Measurements from ENCODE around the gene NFYA.

Gene NFYA

GRCh38 chr6:41136911-41137310, 64.1 kb downstream of the NFYA start:
- TF ChIP-seq USF1 (IDR thresholded peaks at IDR 0.05) (no peak), MAX (IDR thresholded peaks at IDR 0.05) (no peak), FOXM1 (IDR thresholded peaks at IDR 0.05; ENCODE audit: borderline replicate concordance, low read depth) (no peak), ZBTB7A (IDR thresholded peaks at IDR 0.05; ENCODE audit: low read depth) (no peak), YY1 (IDR thresholded peaks at IDR 0.05; ENCODE audit: low read depth) (no peak), EGR1 (IDR thresholded peaks at IDR 0.05) (no peak), TEAD4 (IDR thresholded peaks at IDR 0.05) (no peak), CEBPB (IDR thresholded peaks at IDR 0.05) (no peak), RAD21 (IDR thresholded peaks at IDR 0.05; ENCODE audit: low read depth) (no peak), NFIC (IDR thresholded peaks at IDR 0.05) (no peak), TAF1 (IDR thresholded peaks at IDR 0.05; ENCODE audit: low read depth) (no peak), CREB1 (IDR thresholded peaks at IDR 0.05; ENCODE audit: low read depth) (no peak), REST (IDR thresholded peaks at IDR 0.05; ENCODE audit: low read depth) (no peak), EP300 (IDR thresholded peaks at IDR 0.05; ENCODE audit: borderline replicate concordance) (no peak), TCF12 (IDR thresholded peaks at IDR 0.05; ENCODE audit: low read depth) (no peak)

GRCh38 chr6:41147917-41148316, 75.1 kb downstream of the NFYA start:
- TF ChIP-seq FOXM1 (IDR thresholded peaks at IDR 0.05; ENCODE audit: borderline replicate concordance, low read depth) (no peak), TEAD4 (IDR thresholded peaks at IDR 0.05) (no peak), ZBTB7A (IDR thresholded peaks at IDR 0.05; ENCODE audit: low read depth) (no peak), NFIC (IDR thresholded peaks at IDR 0.05) (no peak), USF1 (IDR thresholded peaks at IDR 0.05) (no peak), RAD21 (IDR thresholded peaks at IDR 0.05; ENCODE audit: low read depth) (no peak), MAX (IDR thresholded peaks at IDR 0.05) (no peak), EGR1 (IDR thresholded peaks at IDR 0.05) (no peak), CEBPB (IDR thresholded peaks at IDR 0.05) (no peak)
